ENCODE data around the gene SAMD11.
"Not testable (repeated sequence)": the region's sequence is repeated elsewhere in the genome, so short reads cannot be mapped to it uniquely, and the experiment has no call there.

Gene SAMD11

GRCh38 chr1:897226-897625 lies 26.5 kb upstream of the SAMD11 start:
- WGBS: 89% methylated on average over 7 of the region's 8 CpGs

GRCh38 chr1:897951-898350 lies 25.8 kb upstream of the SAMD11 start:
- peaks cover 46% of the 10 kb centered on the region for H3K27me3 ChIP-seq (ENCODE audit: insufficient read depth, low read length)
- 81% methylated on average over 15 of the region's 17 CpGs for WGBS
- not testable (repeated sequence) for H3K4me1 ChIP-seq (ENCODE audit: insufficient read depth, low read length)

More at GRCh38 chr1:897226-897625, 26.5 kb upstream of the SAMD11 start:
- H3K27ac ChIP-seq (ENCODE audit: low read depth, low read length): no peak overlapping the region
- peaks cover 42% of the 10 kb centered on the region for H3K27me3 ChIP-seq (ENCODE audit: insufficient read depth, low read length)
- H3K9ac ChIP-seq (ENCODE audit: low read depth, low read length): no peak overlapping the region
- H3K36me3 ChIP-seq (ENCODE audit: insufficient read depth, low read length): no peaks in the 10 kb centered on the region
- no peak overlapping the region for H3K4me3 ChIP-seq (ENCODE audit: low read length)
- H3K4me1 ChIP-seq (ENCODE audit: insufficient read depth, low read length): no peaks in the 10 kb centered on the region
- no peaks in the 10 kb centered on the region for H3K9me3 ChIP-seq (ENCODE audit: insufficient read depth, low read depth, low read length)

GRCh38 chr1:899636-900317 lies 23.9 kb upstream of the SAMD11 start:
- Histone ChIP-seq H3K36me3 (ENCODE audit: insufficient read depth, low read length) (no peaks in the 10 kb centered on the region), H3K27me3 (ENCODE audit: insufficient read depth, low read length) (peaks cover 57% of the 10 kb centered on the region)
- WGBS: 90% methylated on average over 8 of the region's 8 CpGs

More at GRCh38 chr1:897951-898350, 25.8 kb upstream of the SAMD11 start:
- H3K9ac ChIP-seq (ENCODE audit: low read depth, low read length); H3K36me3 ChIP-seq (ENCODE audit: insufficient read depth, low read length); H3K9me3 ChIP-seq (ENCODE audit: insufficient read depth, low read depth, low read length); H3K27ac ChIP-seq (ENCODE audit: low read depth, low read length); H3K4me3 ChIP-seq (ENCODE audit: low read length): not testable (repeated sequence)

GRCh38 chr1:901108-901859 lies 22.4 kb upstream of the SAMD11 start:
- no peak overlapping the region for H3K27ac ChIP-seq (ENCODE audit: low read depth, low read length)
- H3K4me3 ChIP-seq (ENCODE audit: low read length): no peak overlapping the region
- no peaks in the 10 kb centered on the region for H3K4me1 ChIP-seq (ENCODE audit: insufficient read depth, low read length)
- H3K9me3 ChIP-seq (ENCODE audit: insufficient read depth, low read depth, low read length): no peaks in the 10 kb centered on the region
- H3K36me3 ChIP-seq (ENCODE audit: insufficient read depth, low read length): no peaks in the 10 kb centered on the region
- 86% methylated on average over 18 of the region's 18 CpGs for WGBS
- H3K9ac ChIP-seq (ENCODE audit: low read depth, low read length): no peak overlapping the region
- H3K27me3 ChIP-seq (ENCODE audit: insufficient read depth, low read length): peaks cover 68% of the 10 kb centered on the region

More at GRCh38 chr1:899636-900317, 23.9 kb upstream of the SAMD11 start:
- H3K4me1 ChIP-seq (ENCODE audit: insufficient read depth, low read length): no peaks in the 10 kb centered on the region
- H3K9ac ChIP-seq (ENCODE audit: low read depth, low read length): no peak overlapping the region
- H3K27ac ChIP-seq (ENCODE audit: low read depth, low read length): no peak overlapping the region
- H3K4me3 ChIP-seq (ENCODE audit: low read length): no peak overlapping the region
- H3K9me3 ChIP-seq (ENCODE audit: insufficient read depth, low read depth, low read length): no peaks in the 10 kb centered on the region

GRCh38 chr1:902802-903201 lies 20.9 kb upstream of the SAMD11 start:
- Histone ChIP-seq H3K4me3 (ENCODE audit: low read length) (no peak overlapping the region), H3K36me3 (ENCODE audit: insufficient read depth, low read length) (no peaks in the 10 kb centered on the region), H3K27ac (ENCODE audit: low read depth, low read length) (no peak overlapping the region), H3K9me3 (ENCODE audit: insufficient read depth, low read depth, low read length) (no peaks in the 10 kb centered on the region), H3K4me1 (ENCODE audit: insufficient read depth, low read length) (no peaks in the 10 kb centered on the region), H3K9ac (ENCODE audit: low read depth, low read length) (no peak overlapping the region), H3K27me3 (ENCODE audit: insufficient read depth, low read length) (peaks cover 73% of the 10 kb centered on the region)
- 92% methylated on average over 21 of the region's 21 CpGs for WGBS

- Histone ChIP-seq H3K27ac (ENCODE audit: low read depth, low read length) (no peak overlapping the region), H3K27me3 (ENCODE audit: insufficient read depth, low read length) (peaks cover 72% of the 10 kb centered on the region), H3K4me1 (ENCODE audit: insufficient read depth, low read length) (no peaks in the 10 kb centered on the region), H3K36me3 (ENCODE audit: insufficient read depth, low read length) (no peaks in the 10 kb centered on the region), H3K9me3 (ENCODE audit: insufficient read depth, low read depth, low read length) (no peaks in the 10 kb centered on the region), H3K4me3 (ENCODE audit: low read length) (no peak overlapping the region), H3K9ac (ENCODE audit: low read depth, low read length) (no peak overlapping the region)
- WGBS: 89% methylated on average over 10 of the region's 10 CpGs
Measured at GRCh38 chr1:903305-903704, 20.4 kb upstream of the SAMD11 start.

- 76% methylated on average over 21 of the region's 21 CpGs for WGBS
- Histone ChIP-seq H3K4me3 (ENCODE audit: low read length) (no peak overlapping the region), H3K9ac (ENCODE audit: low read depth, low read length) (no peak overlapping the region), H3K27me3 (ENCODE audit: insufficient read depth, low read length) (peaks cover 72% of the 10 kb centered on the region), H3K27ac (ENCODE audit: low read depth, low read length) (no peak overlapping the region), H3K4me1 (ENCODE audit: insufficient read depth, low read length) (no peaks in the 10 kb centered on the region), H3K9me3 (ENCODE audit: insufficient read depth, low read depth, low read length) (no peaks in the 10 kb centered on the region), H3K36me3 (ENCODE audit: insufficient read depth, low read length) (no peaks in the 10 kb centered on the region)
Measured at GRCh38 chr1:903721-904271, 19.9 kb upstream of the SAMD11 start.

- Histone ChIP-seq H3K9me3 (ENCODE audit: insufficient read depth, low read depth, low read length) (no peaks in the 10 kb centered on the region), H3K36me3 (ENCODE audit: insufficient read depth, low read length) (no peaks in the 10 kb centered on the region), H3K27me3 (ENCODE audit: insufficient read depth, low read length) (peaks cover 70% of the 10 kb centered on the region), H3K9ac (ENCODE audit: low read depth, low read length) (no peak overlapping the region), H3K4me3 (ENCODE audit: low read length) (peak overlapping the region; percentile 29; the same call in 1 of the 2 replicates), H3K4me1 (ENCODE audit: insufficient read depth, low read length) (no peaks in the 10 kb centered on the region), H3K27ac (ENCODE audit: low read depth, low read length) (no peak overlapping the region)
- 2% methylated on average over 90 of the region's 91 CpGs for WGBS
Measured at GRCh38 chr1:904310-904950, 19.3 kb upstream of the SAMD11 start.

GRCh38 chr1:905071-905749 lies 18.5 kb upstream of the SAMD11 start:
- peak overlapping the region; percentile 65 for H3K9ac ChIP-seq (ENCODE audit: low read depth, low read length)
- WGBS: 7% methylated on average over 49 of the region's 49 CpGs
- no peaks in the 10 kb centered on the region for H3K9me3 ChIP-seq (ENCODE audit: insufficient read depth, low read depth, low read length)
- peak overlapping the region; percentile 59 for H3K4me3 ChIP-seq (ENCODE audit: low read length)
- no peak overlapping the region for H3K27ac ChIP-seq (ENCODE audit: low read depth, low read length)
- H3K36me3 ChIP-seq (ENCODE audit: insufficient read depth, low read length): no peaks in the 10 kb centered on the region
- H3K4me1 ChIP-seq (ENCODE audit: insufficient read depth, low read length): no peaks in the 10 kb centered on the region
- H3K27me3 ChIP-seq (ENCODE audit: insufficient read depth, low read length): peaks cover 66% of the 10 kb centered on the region

GRCh38 chr1:905811-906599 lies 17.7 kb upstream of the SAMD11 start:
- Histone ChIP-seq H3K36me3 (ENCODE audit: insufficient read depth, low read length) (no peaks in the 10 kb centered on the region), H3K4me1 (ENCODE audit: insufficient read depth, low read length) (no peaks in the 10 kb centered on the region), H3K4me3 (ENCODE audit: low read length) (no peak overlapping the region), H3K27ac (ENCODE audit: low read depth, low read length) (no peak overlapping the region), H3K9ac (ENCODE audit: low read depth, low read length) (no peak overlapping the region), H3K9me3 (ENCODE audit: insufficient read depth, low read depth, low read length) (no peaks in the 10 kb centered on the region), H3K27me3 (ENCODE audit: insufficient read depth, low read length) (peaks cover 67% of the 10 kb centered on the region)
- WGBS: 84% methylated on average over 13 of the region's 13 CpGs

Measured in HUES64 (cell line).